Retina (tissue), 1 donor: Measurements from ENCODE around the gene SCGB3A1.

Experiments used
- DNase-seq: peaks from one replicate; pipeline ENCODE4 v3.0.0-alpha.2; 2016

SCGB3A1 gene

DNA sequence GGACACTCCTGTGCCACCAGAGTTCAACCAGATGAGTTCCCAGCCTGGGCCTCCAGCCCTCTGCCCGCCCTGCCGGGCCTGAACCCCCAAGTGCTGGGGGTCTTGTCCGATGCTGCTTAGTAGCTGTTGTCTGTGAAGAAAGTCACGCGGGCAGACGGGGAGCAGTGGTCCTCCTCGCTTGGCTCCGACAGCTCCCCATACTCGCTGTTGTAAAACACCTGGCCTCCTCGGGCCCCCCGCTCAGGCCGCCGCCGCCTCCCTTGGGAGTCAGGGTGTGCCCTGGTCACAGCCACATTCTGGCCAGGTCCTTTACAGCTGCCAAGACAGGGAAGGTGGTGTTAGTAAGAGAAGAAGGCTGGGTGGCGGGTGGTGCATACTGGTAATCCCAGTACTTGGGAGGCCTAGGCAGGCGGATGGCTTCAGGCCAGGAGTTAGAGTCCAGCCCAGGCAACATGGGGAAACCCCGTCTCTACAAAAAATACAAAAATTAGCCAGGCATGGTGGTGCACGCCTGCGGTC, 11.8 kb upstream of the SCGB3A1 start:
- no peak for DNase-seq

GRCh38 chr5:180602481-180603075, 11.3 kb upstream of the SCGB3A1 start:
- DNase-seq, result no peak

GRCh38 chr5:180601591-180602480, 10.5 kb upstream of the SCGB3A1 start:
- DNase-seq, result no peak

DNA sequence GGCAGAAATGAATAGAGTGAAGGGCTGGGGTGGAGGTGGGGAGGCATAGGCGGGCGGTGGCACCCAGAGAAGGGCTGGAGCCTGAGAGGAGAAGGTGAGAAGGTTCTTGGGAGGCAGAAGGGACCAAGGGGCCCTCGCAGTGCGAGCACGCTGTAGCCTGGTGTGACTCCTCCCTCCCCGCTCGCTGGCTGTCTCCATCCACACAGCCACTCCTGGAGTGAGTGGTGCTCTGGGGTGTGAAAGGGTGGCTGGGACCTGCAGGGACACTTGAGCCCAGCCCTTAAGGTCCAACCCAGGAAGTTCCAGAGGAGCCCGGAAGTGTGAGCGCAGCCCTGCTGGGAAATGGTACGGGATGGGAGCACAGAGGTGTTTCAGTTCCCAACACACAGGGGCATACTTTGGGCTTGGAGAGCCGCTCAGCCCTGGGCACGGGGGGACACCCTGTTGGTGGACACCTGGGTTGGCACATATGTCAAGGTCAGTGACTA, 9.3 kb upstream of the SCGB3A1 start:
- DNase-seq, result no peak

GRCh38 chr5:180599981-180600553, 8.8 kb upstream of the SCGB3A1 start:
- DNase-seq, result no peak

GRCh38 chr5:180599590-180599914, 8.3 kb upstream of the SCGB3A1 start:
- no peak for DNase-seq

DNA sequence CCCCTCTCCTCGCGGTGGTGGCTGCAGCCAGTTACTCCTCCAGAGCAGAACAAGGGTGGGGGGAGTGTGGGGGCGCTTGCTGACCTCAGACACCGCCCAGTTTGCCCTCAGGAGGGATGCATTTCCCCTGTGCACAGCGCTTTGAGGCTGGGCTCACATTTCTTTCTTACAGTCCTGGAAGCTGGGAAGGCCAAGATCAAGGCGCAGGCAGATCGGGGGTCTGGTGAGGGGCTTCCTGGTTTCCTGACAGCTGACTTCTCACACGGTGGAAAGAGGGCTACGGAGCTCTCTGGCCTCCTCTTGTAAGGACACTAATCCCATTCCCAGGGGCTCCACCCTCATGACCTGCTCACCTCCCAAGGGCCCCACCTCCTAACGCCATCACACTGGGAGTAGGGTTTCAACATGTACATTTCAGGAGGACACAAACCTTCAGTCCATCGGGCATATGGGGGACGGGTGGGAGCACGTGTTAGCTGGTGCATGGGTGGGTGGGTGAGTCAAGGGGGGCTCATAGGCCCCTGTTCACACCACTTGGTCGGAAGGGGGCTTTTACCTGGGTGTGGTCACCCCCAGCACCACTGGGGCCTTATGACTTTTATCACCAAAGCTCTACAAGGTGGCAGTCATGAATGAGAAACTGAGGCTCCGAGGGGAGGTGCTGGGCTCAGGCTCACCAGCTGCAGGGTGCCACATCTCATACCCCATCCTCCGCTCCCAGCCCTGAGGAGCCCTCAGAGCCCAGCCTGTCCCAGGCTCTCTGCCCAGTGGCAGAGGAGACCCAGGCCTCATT, 7.7 kb upstream of the SCGB3A1 start:
- no peak for DNase-seq

DNA sequence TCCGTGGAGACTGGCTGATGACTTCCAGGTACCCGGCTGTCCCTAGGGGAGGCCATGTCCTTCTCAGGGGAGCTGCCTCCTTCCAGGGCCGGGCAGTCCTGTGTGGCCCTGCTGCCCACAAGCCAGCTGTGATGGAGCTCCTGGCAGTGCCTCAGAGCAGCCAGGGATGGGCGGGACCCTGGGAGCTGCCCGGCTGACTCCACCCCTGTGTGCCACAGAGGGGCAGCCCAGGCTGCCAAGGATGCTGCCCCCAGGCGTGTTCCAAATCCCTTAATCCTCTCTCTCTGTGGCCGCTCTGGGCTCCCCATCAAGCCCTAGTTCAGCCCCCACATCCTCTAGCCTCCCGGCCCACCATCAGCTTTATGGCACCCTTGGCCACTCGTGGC, 7.0 kb upstream of the SCGB3A1 start:
- DNase-seq, result no peak

DNA sequence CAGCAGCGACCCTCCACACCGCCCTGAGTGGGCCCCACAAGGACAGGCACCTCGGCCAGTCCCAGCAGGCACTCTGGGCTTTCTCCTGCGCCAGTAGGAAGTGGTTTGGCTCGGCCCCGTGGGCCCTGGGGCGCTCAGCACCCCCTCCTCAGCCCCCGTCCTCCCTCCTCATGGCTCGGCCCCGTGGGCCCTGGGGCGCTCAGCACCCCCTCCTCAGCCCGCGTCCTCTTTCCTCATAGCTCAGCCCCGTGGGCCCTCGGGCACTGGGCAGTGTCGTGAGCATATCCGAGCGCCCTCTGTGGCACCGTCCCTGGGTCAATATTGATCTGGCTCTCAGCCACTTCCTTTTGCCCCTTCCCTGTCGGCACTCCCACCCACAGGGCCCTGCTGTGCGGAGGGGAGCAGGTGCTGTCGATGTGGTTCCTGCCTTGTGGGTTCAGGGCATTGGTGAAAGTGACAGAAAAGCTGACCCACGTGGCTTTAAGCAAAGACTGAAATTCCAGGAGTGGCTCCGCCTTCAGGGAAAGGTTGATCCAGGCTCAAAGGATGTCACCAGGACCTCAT, 5.5 kb upstream of the SCGB3A1 start:
- DNase-seq, result no peak

- no peak for DNase-seq
Observed at GRCh38 chr5:180596115-180596667, 4.9 kb upstream of the SCGB3A1 start.

DNA sequence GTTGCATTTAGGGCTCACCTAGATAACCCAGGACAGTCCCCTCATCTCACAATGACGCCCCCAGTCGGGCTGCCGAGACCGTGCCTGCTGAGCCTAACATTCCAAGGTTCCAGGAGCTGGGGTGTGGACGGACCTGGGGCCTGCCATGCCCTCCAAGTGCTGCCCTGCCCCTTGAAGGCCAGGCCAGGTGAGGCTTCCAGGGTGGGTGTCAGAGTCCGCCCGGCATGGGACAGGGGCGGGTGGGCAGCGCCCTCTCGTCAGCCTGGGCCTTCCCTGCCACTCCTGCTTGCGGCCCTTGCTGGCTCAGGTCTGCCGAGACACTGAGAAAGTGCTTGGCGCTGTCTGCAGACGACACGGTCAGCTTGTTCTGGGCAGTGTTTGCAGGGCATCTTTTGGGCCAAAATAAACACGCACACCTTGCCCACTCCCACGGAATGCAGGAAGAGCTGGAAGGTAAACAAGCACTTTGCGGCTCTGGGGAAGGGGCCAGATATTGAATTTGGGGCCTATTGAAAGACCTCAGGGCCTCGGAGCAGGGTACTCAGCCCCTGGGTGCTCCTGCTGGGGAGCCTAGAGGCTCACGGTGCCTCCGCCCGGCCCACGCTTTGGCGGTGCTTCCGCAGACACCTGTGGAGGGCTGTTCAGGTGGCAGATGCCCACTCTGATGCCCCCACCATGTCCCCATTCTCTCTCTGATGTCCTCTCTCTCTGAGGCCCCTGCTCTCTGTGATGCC, 4.2 kb upstream of the SCGB3A1 start:
- no peak for DNase-seq

- no peak for DNase-seq
Observed at GRCh38 chr5:180595046-180595379, 3.7 kb upstream of the SCGB3A1 start.

DNA sequence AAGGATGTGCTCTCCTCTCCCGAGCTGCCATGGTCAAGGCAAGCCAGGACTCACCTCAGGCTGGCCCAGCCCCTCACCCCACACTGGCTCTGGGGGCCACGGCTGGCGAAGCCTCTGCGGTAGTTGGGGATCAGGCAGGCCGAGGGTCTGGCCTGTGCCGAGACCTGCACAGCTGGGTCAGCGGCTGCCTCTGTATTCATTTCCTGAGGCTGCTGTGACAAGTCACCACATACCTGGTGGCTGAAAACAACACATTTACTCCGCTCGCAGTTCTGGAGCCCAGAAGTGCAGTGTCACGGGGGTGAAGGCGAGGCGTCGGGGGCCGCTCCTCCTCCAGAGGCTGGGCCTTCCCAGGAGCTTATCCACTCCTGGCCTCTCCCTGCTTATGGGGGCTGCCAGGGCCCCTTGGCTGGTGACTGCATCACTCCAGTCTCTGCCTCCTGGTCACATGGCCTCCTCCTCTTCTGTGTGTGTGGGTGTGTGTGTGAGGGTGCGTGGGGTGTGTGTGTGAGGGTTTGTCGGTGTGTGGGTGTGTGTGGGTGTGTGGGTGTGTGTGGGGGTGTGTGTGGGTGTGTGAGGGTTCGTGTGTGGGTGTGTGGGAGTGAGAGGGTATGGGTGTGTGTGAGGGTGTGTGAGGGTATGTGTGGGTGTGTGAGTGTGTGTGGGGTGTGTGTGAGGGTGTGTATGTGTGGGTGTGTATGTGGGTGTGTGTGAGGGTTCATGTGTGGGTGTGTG, 3.2 kb upstream of the SCGB3A1 start:
- no peak for DNase-seq

- no peak for DNase-seq
Observed at GRCh38 chr5:180593446-180594206, 2.3 kb upstream of the SCGB3A1 start.

DNA sequence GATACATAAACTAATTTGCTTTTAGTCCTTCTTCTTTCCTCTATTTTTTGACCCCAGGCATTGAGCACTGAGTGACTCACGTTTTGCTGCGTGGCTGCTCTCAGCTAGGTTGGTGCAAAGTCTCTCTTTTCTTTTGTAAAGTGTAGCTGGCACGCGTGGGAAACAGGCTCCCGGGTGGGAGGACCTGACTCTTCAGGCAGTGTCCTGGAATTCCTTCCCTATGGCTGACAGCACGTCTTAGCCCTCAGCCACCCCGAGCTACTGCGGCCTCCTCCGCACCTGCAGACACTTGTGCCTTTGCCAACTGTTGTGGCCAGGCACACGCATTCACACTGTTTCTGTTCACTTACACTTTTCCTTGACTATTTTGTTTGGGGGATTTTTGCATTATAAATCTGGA, 877 bp upstream of the SCGB3A1 start:
- no peak for DNase-seq

GRCh38 chr5:180590543-180591310, 572 bp downstream of the SCGB3A1 start:
- peak; percentile 69 for DNase-seq

- no peak for DNase-seq
Observed at GRCh38 chr5:180589771-180590542, 1.3 kb downstream of the SCGB3A1 start.

DNA sequence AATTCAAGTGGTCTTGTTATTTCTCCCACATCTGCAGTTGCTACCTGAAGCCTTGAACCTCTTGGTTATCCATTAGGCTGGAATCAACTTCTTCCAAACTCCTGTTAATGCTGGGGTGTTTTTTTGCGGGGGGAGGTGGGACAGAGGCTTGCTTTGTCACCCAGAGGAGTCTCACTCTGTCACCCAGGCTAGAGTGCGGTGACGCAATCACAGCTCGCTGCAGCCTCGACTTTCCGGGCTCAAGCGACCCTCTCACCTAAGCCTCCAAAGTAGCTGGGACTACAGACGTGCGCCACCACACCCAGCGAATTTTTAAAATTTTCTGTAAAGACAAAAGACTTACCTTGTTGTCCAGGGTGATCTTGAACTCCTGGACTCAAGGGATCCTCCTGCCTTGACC, 4.4 kb downstream of the SCGB3A1 start:
- no peak for DNase-seq

GRCh38 chr5:180586204-180586603, 5.1 kb downstream of the SCGB3A1 start:
- DNase-seq, result no peak
